Endometrium (tissue), 2 donors: Measurements from ENCODE around the gene MRPS11.
"Not testable (repeated sequence)": the region's sequence is repeated elsewhere in the genome, so short reads cannot be mapped to it uniquely, and the experiment has no call there.

ENCODE experiments used
- FAIRE-seq: peaks from 2 replicates; lab custom pipeline; 2012; peaks lifted over from hg19 to GRCh38; lab: Jason Lieb, UNC
- donor health status: control.
- donor health status: control.

MRPS11 gene

DNA sequence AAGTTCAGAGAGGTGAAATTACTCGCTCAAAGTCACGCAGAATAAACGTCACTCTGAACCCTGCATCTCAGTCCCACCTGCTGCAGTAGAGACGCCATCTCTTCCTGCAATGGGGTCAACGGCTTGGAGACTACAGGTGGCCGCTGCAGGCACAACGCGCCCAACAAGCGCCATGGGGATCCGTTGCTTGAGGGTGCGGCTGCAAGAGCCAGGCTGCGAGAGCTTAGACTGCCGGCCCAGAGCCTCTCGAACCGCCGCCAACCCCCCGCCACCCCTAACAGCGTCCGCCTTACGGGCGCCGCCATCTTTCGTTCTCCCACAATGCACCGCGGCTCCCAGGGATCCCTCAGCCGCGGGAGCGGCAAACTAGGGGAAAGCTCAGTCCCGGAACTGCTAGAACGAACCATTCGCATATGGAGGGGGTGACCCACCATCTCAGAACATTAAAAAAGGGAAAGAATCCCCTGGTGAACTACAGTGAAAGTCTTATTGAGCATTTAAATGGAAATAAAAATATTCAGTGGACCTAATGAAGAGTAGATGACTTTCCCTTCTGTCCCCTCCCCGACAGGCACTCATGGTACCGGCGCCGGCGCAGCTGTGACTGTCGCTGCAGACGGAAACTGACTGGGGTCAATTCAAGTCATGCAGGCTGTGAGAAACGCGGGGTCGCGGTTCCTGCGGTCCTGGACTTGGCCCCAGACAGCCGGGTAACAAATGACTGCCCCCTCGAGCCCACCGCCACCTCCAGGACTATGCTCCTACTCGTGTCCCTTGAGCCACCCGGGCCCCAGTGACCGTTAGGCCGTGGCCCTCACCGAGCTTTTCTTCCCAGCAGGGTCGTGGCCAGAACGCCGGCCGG is at the start of gene MRPS11, which contains the start of gene MRPL46:
TSS of gene MRPS11 (plus strand) at position 636 of the 862 bp plus-strand sequence. CDS start at position 646, 10 bp downstream.
TSS of gene MRPL46 (minus strand) at position 316 of the 862 bp plus-strand sequence. CDS start at position 305, 11 bp downstream.
- FAIRE-seq: no peak

DNA sequence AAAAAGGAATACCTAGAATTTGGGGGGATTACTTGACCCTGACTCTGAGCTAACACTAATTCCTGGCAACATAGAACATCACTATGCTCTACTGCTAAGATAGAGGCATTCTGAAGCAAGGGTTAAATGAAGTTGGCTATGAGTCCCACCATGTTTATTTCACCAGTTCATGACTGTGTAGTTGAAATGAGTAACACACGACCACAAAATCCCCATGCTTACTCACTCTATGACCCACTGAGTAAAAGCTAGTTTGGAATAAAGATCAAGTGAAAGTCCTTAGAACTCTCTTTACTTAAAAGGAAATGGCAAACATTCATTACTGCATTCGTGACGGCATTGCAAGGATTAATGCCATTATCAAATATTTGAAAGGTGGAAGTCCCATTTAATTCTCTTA is 47.7 kb upstream of the MRPS11 start:
- no peak for FAIRE-seq

DNA sequence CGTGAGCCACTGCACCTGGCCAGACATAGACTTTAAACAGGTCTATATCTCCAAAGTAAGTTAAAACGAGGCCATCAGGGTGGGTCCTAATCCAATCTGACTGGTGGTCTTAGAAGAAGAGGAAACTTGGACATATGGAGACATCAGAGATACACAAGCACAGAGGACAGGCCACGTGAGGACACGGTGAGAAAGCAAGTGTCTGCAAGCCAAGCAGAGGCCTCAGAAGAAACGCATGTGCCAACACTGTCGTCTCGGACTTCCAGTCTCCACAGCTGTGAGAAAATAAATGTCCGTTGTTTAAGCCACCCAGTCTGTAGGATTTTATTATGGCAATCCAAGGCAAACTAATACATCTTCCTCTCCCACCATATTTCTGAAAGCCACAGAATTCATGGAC is 44.2 kb upstream of the MRPS11 start:
- FAIRE-seq: no peak

DNA sequence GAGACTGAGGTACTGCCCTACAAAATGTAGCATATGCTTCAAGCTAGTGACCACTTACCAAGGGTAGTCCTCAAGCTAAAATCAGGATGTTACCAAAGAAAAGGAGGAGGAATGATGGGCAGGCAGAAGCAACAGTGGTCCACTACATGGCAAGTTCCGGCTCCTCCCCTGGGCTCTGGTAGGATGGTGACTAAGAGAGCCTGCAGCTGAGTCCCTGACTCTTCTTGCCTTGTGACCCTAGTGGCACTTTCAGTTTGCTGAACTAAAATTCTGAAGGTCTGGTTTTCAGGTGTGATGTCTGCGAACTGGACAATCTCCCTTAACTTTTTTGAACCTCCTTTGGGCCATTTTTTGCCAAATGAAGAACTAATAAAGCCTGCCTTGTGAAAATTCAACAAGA is 41.2 kb upstream of the MRPS11 start:
- FAIRE-seq: no peak

DNA sequence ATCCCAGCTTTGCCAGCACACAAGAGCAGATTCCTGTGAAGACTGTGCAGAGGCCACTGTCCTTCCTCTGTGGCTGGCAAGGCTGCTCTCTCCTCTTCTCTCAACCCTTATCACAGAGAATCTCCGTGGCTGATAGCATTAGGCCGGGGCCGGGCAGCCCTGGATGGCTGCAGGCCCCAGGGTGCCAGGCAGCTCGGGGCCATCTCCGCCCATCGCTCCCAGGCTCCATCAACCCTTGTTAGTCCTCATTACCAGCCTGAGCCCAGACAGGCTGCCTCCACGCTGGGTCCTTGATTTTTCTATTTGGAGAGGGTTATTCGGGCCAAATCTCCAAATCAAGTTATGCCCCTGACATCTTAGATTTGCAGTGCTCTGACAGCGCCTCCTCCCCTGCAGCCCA is 39.5 kb upstream of the MRPS11 start:
- no peak for FAIRE-seq

DNA sequence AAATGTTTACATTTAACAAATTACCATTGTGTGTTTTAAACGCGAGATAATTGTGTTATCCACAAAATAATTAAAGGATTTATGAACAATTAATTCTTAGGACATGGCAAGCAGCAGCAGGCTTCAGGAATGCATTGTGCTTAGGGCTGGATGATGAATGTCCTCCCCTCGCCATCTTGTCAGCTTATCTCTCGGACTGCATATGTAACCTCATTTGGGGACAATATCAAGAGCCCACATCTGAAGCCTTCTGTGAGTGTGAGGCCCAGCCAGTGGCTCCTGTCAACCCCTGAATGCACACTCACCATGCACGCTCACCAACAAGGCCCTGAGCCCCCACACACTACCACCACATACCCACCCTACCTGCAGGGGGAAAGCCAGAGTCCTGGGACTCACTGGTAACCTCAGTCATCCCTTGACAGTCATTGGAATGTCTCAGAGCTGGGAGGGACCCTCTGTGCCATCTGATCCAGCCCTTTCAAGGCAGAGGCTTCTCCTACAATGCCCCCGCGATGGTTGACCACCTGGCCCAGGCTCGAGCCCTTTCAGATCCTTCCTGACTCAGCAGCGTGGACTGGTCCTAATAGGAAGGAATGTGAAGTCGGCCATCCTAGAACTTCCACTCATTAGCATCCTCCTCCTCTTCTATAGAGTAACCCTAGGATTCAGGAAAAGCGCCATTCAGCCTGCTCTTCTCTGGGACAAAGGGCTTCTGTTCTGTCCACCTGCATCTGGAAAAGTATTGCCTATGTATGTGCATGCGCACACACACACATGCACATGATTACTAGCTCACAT is 38.5 kb upstream of the MRPS11 start:
- no peak for FAIRE-seq

DNA sequence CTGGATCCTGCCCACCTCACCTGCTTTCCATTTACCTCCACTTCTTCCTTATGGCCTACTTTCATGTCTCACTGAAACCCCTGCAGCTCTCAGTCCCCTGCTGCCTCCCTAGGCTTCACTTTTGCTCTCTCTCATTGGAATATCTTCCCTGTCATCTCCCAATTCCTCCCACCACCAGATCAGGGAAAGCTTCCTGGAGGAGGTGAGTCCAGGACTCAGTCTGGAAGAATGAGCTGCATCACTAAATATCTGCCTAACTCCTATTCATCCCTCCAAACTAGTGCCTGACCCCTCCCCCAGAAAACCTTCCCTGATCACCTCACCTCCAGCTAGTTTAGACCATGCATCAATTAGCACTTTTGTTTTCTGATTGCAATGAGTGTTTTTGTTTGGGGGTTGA is 37.5 kb upstream of the MRPS11 start:
- no peak for FAIRE-seq

DNA sequence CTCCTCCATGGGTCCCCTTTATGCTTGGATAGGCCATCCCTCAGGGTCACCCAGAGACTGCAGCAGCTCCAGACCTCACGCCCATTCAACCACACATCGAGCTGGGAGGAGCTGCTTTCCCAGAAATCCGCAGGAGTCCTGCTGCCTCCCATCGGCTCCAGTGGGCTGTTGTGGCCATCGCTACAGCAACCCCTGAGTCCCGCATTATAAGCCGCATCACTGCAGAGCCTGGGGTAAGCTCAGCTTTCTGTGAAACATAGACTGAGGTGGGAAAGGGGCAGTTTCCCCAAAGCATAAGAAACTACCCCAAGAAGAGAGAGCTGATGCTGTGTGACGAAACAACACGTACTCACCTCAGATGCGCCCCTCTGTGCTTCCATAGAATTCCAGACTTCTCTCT is 36.1 kb upstream of the MRPS11 start:
- no peak for FAIRE-seq

DNA sequence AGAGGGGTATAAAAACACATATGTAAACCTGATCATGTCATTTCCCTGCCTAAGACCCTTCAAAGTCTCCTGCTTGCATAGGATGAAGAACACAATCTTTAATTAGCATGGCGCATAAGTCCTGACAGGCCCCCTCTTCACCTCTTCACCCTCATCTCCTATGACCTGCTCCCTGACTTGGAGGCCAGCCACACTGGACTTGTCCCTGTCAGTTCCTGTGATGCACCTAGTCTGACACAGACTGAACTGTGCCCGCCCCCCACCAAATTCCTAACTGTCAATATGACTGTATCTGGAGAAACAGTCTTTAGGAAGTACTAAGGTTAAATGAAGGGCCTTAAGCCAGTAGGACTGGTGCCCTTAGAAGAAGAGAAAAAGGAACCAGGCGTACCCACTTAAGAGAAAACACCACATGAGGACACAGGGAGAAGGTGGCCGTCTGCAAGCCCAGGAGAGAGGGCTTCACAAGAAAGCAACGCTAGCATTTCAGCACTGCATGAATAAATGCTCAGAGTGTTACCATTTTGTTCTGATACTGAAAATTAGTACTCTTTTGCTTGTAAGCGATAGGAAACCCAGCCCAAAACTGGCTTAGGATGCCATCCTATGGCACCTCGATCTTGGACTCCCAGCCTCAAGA is 34.3 kb upstream of the MRPS11 start:
- FAIRE-seq: no peak

DNA sequence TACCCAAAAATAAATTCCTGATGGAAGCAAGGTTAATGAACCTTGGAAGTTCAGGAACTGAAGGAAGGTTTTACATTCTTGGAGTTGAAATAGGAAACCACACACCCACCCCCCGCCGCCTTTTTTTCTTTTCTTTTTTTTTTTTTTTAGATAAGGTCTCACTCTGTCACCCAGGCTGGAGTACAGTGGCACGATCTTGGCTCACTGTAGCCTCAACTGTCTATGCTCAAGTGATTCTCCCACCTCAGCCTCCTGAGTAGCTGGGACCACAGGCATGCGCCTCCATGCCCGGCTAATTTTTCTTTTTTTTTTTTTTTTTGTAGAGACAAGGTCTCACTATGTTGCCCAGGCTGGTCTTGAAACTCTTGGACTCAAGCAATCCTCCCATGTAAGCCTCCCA is 33.4 kb upstream of the MRPS11 start:
- FAIRE-seq: not testable (repeated sequence)

DNA sequence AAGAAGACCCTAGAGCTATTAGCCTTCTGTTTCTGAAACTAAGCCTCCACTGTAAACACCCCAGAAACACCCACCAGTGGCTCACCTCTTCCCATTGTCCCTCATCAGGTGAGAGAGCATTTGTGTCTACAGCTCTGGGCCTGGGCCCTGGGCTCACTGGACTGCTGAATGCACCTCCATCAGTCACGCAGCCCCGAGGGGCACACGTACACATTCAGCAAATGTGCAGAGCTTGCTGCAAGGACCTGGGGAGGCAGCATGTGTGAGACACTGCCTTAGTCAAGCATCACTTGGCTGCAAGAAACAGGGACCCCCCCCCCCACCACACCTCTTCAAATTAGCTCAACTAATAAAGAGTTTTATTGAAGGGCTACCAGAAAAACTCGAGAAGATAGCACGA is 29.3 kb upstream of the MRPS11 start:
- FAIRE-seq: no peak

DNA sequence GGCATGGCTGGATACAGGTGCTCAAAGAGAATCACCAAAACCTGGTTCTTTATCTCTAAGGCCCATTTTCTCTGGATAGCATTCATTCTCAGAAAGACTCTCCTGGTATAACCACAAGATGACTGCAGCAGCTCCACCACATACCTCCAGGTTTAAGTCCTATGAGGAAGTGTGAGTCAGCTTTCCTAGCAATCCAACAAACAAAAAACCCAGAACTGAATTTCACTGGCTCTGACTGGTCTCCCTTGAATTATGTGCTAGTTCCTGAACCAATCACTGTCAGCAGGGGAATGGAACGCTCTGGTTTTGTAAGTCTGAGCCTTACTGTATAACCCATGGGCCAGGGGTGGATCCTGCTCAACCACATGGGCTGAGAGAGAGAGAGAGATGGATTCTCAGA is 27.5 kb upstream of the MRPS11 start:
- no peak for FAIRE-seq

DNA sequence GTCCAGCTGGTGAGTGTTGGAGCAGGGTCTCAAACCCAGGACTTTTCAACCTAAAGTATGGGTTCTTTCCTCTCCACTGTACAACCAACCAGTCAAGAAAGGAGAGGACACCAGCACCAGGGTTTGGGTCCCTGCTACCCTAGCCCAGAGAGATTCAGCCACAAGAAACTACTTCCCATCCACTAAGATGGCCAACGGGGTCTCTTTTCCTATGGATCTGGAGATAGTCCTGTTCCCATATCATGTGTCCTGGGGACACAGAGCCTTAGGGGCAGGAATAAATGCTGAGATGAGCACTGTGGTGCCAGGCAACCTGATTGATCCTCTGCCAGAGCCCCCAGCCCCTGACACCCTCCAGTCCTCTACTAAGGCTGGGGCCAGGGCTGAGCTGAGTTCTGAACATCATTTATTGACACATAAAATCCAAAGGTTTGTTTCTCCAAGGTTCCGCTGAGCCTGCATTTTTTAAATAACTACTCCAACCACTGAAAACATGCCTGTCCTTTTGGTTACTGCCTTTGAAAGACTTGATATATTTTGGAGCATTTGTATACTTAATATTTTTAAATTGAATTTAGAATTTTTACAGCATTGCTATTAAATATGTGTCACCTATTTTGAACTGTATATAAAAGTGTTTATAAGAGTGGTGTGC is 26.3 kb upstream of the MRPS11 start:
- FAIRE-seq: no peak

DNA sequence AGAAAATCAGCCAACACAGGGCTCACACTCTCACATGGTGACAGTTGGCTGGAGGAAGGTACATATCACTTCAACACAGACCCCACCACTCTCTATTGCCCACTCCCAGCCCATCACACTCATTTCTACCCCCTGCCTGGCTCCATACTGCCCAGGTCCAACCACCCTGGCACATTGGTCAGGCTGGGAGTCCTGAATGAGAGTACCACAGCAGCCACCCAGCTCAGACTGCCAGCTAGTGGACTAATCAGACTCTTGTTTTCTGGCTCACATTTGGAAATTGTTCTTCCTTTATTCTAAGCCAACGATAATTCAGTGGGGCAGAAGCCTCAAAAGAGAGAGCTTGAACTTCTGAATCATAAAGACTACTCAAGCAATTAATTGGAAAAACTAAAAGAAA is 20.3 kb upstream of the MRPS11 start:
- no peak for FAIRE-seq

DNA sequence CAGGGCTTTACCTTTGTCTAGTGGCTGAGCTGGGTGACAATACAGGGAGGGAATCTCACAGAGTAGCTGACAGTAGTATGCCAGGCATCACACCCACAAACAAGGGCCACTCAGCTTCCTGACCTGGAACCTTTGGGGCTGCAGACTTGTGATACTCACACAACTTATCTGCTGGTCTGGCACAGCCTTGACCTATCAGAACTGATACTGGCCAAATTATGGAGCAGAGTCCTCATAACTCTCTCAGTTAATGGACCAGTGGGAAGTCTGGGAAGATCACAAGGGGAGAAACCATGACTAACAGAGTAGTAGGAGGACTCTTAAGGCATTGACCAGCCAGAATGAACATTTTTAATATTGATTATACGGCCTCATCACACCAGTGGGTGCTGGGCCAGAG is 19.8 kb upstream of the MRPS11 start:
- no peak for FAIRE-seq

DNA sequence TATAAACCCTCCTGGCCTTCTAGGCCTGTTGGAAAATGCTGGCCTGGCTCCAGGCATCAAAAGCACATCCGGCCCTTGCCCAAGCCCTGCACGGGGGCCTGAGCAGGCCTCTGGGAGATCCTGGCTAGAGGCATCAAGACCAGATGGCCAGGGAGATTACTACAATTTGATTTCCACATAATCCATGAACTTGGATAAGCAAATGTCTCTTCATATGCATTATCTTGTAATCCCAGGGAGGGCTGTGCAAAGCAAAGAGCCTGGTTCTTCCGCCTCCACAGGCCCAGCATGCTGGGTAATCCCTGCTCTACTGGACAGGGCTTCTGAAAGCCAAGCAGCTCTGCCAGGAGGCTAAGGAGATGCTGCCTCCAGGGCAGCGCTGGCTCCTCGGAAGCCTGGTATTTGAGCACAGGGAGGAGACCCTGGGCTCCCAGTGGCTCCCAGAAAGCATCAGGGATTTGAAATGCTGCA is 18.5 kb upstream of the MRPS11 start:
- FAIRE-seq: no peak

DNA sequence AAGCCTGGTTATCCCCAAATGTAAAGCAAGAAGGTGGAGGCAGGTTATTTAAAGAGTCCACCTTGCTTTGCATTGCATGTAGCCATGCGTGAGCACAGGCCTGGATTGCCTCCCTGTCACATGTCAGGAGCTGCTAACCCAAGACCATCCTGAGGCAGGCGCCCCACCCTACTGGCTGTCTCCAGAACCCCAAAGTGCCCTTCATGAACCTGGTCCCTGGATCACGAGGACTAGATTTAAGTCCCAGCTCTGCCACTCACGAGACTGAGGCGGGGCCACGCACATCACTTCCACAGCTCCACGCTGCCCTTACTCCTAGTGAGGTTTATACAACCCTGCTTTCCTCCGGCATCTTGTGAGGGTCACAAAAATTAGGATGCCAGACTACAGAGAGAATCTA is 17.9 kb upstream of the MRPS11 start:
- FAIRE-seq: no peak

DNA sequence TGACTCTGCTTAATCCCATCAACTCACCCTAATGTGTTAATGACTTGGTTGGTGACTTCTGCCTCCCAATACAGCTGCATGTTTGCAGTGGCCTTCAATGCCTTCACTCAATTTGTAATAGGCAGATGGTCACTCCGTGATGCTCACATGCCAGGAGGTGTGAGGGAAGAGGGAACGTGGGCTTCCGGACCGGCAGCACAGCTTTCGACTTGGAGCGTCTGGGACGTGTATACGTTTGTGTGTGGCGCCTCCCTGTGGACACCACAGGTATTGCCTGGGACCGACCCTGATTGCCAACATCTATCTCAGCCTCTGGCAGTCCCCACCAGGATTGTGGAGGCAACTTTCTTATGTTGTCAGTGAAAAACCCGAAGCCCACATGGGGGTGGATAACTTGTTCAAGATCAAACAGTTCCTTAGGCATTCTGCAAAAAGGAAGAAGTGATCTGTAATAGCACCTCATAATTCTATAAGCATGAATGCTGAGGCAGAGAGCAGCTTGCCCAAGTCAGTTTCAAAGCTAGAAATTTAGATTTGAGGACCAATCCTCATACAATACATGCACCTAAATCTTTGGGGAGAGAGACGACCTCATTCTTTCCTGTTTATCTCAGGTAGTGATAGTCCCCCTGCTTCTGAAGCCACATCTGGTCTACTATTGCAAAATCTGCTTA is 17.2 kb upstream of the MRPS11 start:
- no peak for FAIRE-seq

DNA sequence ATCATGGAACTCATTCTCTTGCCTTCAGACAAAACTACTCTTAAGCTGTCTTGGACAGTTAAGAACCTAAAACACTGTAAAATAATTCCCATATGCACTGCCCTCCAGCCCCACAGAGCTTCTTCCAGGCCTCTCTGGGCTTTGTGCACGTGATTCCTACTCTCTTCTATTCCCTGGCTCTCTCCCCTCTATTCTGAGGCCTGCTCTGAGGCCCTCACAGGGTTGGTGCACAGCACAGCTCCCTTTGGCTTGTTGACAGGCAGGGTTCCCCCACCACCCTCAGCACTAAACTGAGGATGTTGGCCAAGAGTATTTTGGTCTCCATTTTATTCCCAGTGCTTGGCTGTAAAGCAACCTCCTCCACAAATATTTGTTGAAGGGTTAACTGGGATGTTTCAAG is 13.9 kb upstream of the MRPS11 start:
- no peak for FAIRE-seq

DNA sequence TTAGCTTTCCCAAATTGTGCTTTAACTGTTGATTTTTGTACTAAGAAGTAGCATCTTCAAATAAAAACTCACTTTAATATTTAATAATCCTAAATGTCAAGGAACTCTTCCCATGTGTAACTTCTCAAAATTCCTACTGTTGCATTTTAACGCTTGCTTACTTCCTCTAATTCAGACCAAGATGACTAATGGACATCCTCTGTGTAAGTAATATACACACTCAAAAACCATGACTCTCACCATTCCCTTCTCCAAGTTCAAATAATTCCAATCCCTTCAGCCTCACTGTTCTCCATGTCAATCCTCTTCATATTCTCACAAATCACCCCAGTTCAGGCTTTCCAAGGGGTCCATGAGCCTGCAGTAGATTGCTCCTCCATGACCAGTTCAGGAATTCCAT is 13.3 kb upstream of the MRPS11 start:
- FAIRE-seq: no peak
